ENCODE data around the gene RABEPK.

DNA sequence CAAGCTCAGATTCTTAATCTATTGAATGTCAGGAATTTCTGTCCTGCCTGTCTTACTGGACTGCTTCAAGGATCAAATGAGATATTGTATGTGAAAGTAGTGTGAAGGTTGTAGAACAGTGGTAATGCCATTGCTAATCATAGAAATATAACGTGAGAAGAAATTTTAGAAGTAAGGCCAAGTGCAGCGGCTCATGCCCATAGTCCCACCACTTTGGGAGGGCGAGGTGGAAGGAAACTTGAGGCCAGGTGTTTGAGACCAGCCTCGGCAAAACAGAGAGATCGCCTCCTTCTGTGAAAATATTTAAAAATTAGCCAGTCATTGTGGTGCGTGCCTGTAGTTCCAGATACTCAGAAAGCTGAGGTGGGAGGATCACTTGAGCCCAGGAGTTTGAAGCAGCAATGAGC lies 45.9 kb downstream of the RABEPK start:
- TF ChIP-seq ZNF274 (IDR thresholded peaks at IDR 0.05; ENCODE audit: low read depth, low read length): no peak
- no peak for TF ChIP-seq YY1 (IDR thresholded peaks at IDR 0.05; ENCODE audit: insufficient read depth, insufficient read length)
- TF ChIP-seq SUZ12 (IDR thresholded peaks at IDR 0.05; ENCODE audit: extremely low read depth, insufficient read depth, insufficient read length): no peak

Data from NT2/D1 (cell line).